BJ (cell line): ENCODE data around the gene CCNE1. TPM values are rescaled to one million over a fixed set of nuclear protein-coding genes. Genes with fewer than 3 reads are reported as not detected.

Experiments used
- CTCF ChIA-PET: fragments of 350-600 bp; formaldehyde crosslinking; extraction: SDS; loops from one replicate; lab custom pipeline; 2021; ENCODE audit warnings: antibody characterized with exemption, inconsistent platforms; lab: Yijun Ruan, JAX
- POLR2A ChIA-PET: fragments of 300-600 bp; sonication (Branson Sonifier 250); formaldehyde crosslinking; extraction: SDS; loops from one replicate; lab custom pipeline; 2021; ENCODE audit warnings: antibody characterized with exemption; lab: Charles Lee
- DNase-seq: peaks from one replicate; pipeline ENCODE4 v3.0.0-alpha.2; 2011; ENCODE audit warnings: low read depth
- H3K27me3 ChIP-seq: 2 replicates; pipeline ENCODE4 v1.6.0; 2011; ENCODE audit warnings: low read length; ENCODE audit not compliant: control insufficient read depth, insufficient read depth
- H3K36me3 ChIP-seq: 2 replicates; pipeline ENCODE4 v1.5.1; 2011; ENCODE audit warnings: low read length; ENCODE audit not compliant: control insufficient read depth, insufficient read depth
- H3K4me3 ChIP-seq: 2 replicates; pipeline ENCODE4 v1.5.1; 2011; ENCODE audit warnings: low read depth, mild to moderate bottlenecking, control low read depth, low read length
- polyA plus RNA-seq: library from polyadenylated mRNA; depleted of rRNA; stranded (reverse); fragments of >200 nt; gene quantifications from 2 replicates; pipeline ENCODE4 v1.2.3, GENCODE V29; 2011
- TF ChIP-seq, protein P1 (sequence below): IDR thresholded peaks from 2 replicates; pipeline ENCODE4 v1.5.1; 2011; ENCODE audit warnings: low read depth, mild to moderate bottlenecking, control low read depth, inconsistent platforms, low read length, moderate library complexity; ENCODE audit not compliant: insufficient read depth

Gene CCNE1
- polyA plus RNA-seq, 1 experiment: 5.0 TPM

DNA sequence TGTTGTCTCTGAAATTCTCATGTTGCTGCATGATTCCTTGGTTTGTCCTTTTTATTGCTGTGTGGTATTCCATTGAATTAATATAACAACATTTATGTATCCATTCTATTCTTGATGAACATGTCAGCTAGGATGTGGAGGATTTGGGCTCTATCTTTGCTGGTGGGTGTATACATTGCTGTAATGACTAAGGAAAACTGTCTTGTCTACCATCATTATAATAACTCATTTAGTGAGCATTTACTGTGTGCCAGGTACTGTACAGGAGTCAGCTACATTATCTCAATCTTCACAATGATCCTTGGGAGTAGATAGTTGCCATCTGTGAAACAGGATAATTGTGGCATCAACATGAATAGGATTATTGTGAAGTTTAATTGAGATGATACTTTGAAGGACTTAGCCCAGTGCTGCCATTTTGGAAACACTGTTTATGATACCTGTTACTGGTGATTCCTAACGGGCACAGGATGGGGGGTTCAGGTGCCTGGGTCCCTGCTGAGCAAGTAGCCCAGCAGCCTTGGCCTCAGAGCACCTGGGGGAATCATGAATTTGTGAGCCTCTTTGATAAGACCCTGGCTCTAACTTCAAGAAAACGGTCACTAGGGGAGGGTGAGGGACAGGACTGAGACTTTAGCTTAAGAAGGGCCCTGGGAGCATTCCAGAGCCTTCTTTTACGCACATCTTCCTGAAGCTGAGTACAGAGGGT lies 1.8 kb upstream of the CCNE1 start:
- ChIA-PET POLR2A (no interaction called here), CTCF (interaction anchor here (1.8 kb wide), 1 partner anchor 38 kb away, joined by 4 read pairs; no protein-coding TSS in a partner anchor)
- Histone ChIP-seq H3K27me3 (no peaks in the 10 kb centered on the region), H3K36me3 (no peaks in the 10 kb centered on the region), H3K4me3 (no peak overlapping the region)
- TF ChIP-seq, protein P1, sequence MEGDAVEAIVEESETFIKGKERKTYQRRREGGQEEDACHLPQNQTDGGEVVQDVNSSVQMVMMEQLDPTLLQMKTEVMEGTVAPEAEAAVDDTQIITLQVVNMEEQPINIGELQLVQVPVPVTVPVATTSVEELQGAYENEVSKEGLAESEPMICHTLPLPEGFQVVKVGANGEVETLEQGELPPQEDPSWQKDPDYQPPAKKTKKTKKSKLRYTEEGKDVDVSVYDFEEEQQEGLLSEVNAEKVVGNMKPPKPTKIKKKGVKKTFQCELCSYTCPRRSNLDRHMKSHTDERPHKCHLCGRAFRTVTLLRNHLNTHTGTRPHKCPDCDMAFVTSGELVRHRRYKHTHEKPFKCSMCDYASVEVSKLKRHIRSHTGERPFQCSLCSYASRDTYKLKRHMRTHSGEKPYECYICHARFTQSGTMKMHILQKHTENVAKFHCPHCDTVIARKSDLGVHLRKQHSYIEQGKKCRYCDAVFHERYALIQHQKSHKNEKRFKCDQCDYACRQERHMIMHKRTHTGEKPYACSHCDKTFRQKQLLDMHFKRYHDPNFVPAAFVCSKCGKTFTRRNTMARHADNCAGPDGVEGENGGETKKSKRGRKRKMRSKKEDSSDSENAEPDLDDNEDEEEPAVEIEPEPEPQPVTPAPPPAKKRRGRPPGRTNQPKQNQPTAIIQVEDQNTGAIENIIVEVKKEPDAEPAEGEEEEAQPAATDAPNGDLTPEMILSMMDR: no peak
- no peak for DNase-seq

- POLR2A ChIA-PET: no interaction called here
- no peaks in the 10 kb centered on the region for H3K27me3 ChIP-seq
- DNase-seq: no peak
- H3K36me3 ChIP-seq: no peaks in the 10 kb centered on the region
- TF ChIP-seq, protein P1: no peak
- H3K4me3 ChIP-seq: no peak overlapping the region
- CTCF ChIA-PET: no interaction called here
Observed at GRCh38 chr19:29810504-29810871, 1.3 kb upstream of the CCNE1 start.

DNA sequence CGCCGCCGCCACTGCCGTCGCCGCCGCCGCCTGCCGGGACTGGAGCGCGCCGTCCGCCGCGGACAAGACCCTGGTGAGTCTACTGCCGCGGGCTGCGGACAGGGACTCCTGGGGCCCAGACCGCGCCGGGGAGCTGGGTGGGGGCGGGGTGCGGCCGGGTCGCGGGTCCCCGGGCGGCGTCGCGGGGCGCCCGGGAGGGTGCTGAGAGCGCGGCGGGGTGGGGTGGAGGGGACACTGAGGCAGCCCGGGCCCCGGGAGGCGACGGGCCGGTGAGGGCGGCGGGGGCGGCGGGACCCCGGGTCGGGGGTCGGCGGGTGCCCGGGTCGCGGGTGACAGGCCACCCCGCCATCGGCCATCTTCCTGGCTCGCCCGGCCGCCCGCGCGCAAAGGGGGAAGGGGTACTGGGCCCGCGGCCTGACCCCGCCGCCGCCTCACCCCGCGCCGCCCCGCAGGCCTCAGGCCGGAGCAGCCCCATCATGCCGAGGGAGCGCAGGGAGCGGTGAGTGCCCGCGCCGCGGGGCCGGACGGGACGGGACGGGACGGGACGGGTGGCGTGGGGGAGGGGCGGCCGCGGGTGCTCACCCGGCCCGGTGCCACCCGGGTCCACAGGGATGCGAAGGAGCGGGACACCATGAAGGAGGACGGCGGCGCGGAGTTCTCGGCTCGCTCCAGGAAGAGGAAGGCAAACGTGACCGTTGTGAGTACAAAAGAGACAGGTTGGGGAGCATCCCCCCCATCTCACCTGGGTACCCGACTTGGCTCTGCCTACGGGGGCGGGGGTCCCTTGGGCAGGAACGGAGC lies 489 bp downstream of the CCNE1 start:
- DNase-seq: no peak
- CTCF ChIA-PET: interaction anchor here (1.7 kb wide), 1 partner anchor 41 kb away, joined by 4 read pairs; no protein-coding TSS in a partner anchor
- no peaks in the 10 kb centered on the region for H3K27me3 ChIP-seq
- H3K36me3 ChIP-seq: peaks cover under 1% of the 10 kb centered on the region; the same call in 1 of the 2 replicates
- peak overlapping the region; percentile 47 for H3K4me3 ChIP-seq
- TF ChIP-seq, protein P1: no peak
- POLR2A ChIA-PET: no interaction called here

- CTCF ChIA-PET: interaction anchor here (1.7 kb wide), 2 partner anchors 41 to 61 kb away, joined by 3 to 4 read pairs; no protein-coding TSS in a partner anchor
- POLR2A ChIA-PET: no interaction called here
- TF ChIP-seq, protein P1: no peak
Observed at GRCh38 chr19:29812881-29813275, 1.1 kb downstream of the CCNE1 start.

DNA sequence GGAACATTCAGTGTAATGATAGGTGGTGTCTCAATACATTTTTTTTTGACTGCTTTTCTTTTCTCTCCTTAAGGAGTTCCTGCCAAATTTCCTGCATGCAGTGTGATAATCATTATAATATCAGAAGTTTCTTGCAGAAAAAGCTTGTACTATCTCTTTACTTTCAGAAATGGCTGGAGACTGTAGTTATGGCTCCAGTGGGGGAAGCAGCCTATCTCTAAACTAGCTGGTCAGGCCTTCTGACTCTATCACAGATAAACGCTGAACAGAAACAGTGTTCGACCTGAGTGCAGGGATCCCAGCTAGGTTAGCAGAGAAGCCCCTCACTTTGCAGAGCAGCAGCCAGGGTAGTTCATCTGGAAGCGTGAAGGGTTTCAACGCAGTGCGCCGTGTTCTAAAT lies 1.9 kb downstream of the CCNE1 start:
- Histone ChIP-seq H3K36me3 (peaks cover 1% of the 10 kb centered on the region; the same call in 1 of the 2 replicates), H3K27me3 (no peaks in the 10 kb centered on the region), H3K4me3 (no peak overlapping the region)
- ChIA-PET CTCF (interaction anchor here (1.0 to 1.7 kb wide), 3 partner anchors 42 to 61 kb away, joined by 3 to 4 read pairs (median 3); no protein-coding TSS in a partner anchor), POLR2A (no interaction called here)
- TF ChIP-seq, protein P1: no peak
- no peak for DNase-seq

More at GRCh38 chr19:29812881-29813275, 1.1 kb downstream of the CCNE1 start:
- DNase-seq: no peak
- Histone ChIP-seq H3K36me3 (peaks cover 1% of the 10 kb centered on the region; the same call in 1 of the 2 replicates), H3K27me3 (no peaks in the 10 kb centered on the region), H3K4me3 (peak overlapping the region; percentile 47)
